Measurements from ENCODE around the gene KIF16B.
"Not testable (repeated sequence)": the region's sequence is repeated elsewhere in the genome, so short reads cannot be mapped to it uniquely, and the experiment has no call there.

KIF16B gene

GRCh38 chr20:16287776-16288175, 285.5 kb downstream of the KIF16B start:
- no peak for DNase-seq (ENCODE audit: low read depth)

GRCh38 chr20:16286601-16287000, 286.6 kb downstream of the KIF16B start:
- DNase-seq (ENCODE audit: low read depth), result no peak

- DNase-seq (ENCODE audit: low read depth), result no peak
These were observed 288.7 kb downstream of the KIF16B start for GRCh38 chr20:16284385-16285100.

- no peak for DNase-seq (ENCODE audit: low read depth)
These were observed 289.3 kb downstream of the KIF16B start for GRCh38 chr20:16283978-16284377.

- DNase-seq (ENCODE audit: low read depth), result no peak
These were observed 289.9 kb downstream of the KIF16B start for GRCh38 chr20:16283307-16283706.

- no peak for DNase-seq (ENCODE audit: low read depth)
These were observed 293.0 kb downstream of the KIF16B start for GRCh38 chr20:16280219-16280618.

- DNase-seq (ENCODE audit: low read depth), result no peak
These were observed 293.9 kb downstream of the KIF16B start for GRCh38 chr20:16279320-16279719.

- no peak for DNase-seq (ENCODE audit: low read depth)
These were observed 299.3 kb downstream of the KIF16B start for GRCh38 chr20:16273812-16274555.

- DNase-seq (ENCODE audit: low read depth), result no peak
These were observed 300.4 kb downstream of the KIF16B start for GRCh38 chr20:16272780-16273360.

GRCh38 chr20:16271450-16271849, 301.8 kb downstream of the KIF16B start:
- DNase-seq (ENCODE audit: low read depth), result no peak

GRCh38 chr20:16270989-16271388, 302.3 kb downstream of the KIF16B start:
- DNase-seq (ENCODE audit: low read depth), result no peak

- no peak for DNase-seq (ENCODE audit: low read depth)
These were observed 302.8 kb downstream of the KIF16B start for GRCh38 chr20:16270314-16270931.

- no peak for DNase-seq (ENCODE audit: low read depth)
These were observed 305.7 kb downstream of the KIF16B start for GRCh38 chr20:16267526-16267925.

- DNase-seq (ENCODE audit: low read depth), result no peak
These were observed 307.9 kb downstream of the KIF16B start for GRCh38 chr20:16265334-16265733.

- no peak for DNase-seq (ENCODE audit: low read depth)
These were observed 309.7 kb downstream of the KIF16B start for GRCh38 chr20:16263582-16263981.

- DNase-seq (ENCODE audit: low read depth), result no peak
These were observed 310.7 kb downstream of the KIF16B start for GRCh38 chr20:16262594-16262993.

- no peak for DNase-seq (ENCODE audit: low read depth)
These were observed 311.4 kb downstream of the KIF16B start for GRCh38 chr20:16261733-16262273.

- no peak for DNase-seq (ENCODE audit: low read depth)
These were observed 312.3 kb downstream of the KIF16B start for GRCh38 chr20:16260911-16261310.

- DNase-seq (ENCODE audit: low read depth), result not testable (repeated sequence)
These were observed 313.1 kb downstream of the KIF16B start for GRCh38 chr20:16260133-16260532.

GRCh38 chr20:16258766-16259165, 314.5 kb downstream of the KIF16B start:
- DNase-seq (ENCODE audit: low read depth), result no peak

GRCh38 chr20:16257813-16258430, 315.3 kb downstream of the KIF16B start:
- DNase-seq (ENCODE audit: low read depth), result no peak

GRCh38 chr20:16257021-16257420, 316.2 kb downstream of the KIF16B start:
- DNase-seq (ENCODE audit: low read depth), result no peak
